HCEC 1CT (cell line): ENCODE data around the gene STX11.
"Not testable (repeated sequence)": the region's sequence is repeated elsewhere in the genome, so short reads cannot be mapped to it uniquely, and the experiment has no call there.

Experiments
- DNase-seq: peaks from one replicate; pipeline ENCODE4 v3.0.0-alpha.2; 2017

Gene STX11

GRCh38 chr6:144149894-144150709 is at the start of gene STX11:
TSS of gene STX11 (plus strand) at chr6:144150517. CDS start at chr6:144186628, 36,111 bp downstream.
- peak; percentile 49 for DNase-seq

DNA sequence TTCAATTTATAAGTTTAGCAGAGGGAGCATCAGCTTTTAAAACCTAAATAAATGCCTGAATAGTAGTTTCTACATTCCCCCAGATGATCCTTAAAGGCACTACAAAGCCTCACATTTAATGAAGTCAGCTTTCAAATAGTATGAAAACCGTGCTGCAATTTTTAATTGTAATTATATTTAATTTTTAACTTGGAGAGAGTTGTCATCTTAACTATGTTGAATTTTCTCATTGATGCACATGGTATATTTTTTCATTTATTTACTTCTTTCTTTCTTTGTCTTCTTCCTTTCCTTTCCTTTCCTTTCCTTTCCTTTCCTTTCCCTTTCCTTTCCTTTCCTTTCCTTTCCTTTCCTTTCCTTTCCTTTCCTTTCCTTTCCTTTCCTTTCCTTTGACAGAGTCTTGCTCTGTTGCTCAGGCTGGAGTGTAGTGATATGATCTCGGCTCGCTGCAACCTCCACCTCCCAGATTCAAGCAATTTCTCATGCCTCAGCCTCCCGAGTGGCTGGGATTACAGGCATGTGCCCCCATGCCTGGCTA is 47.2 kb upstream of the STX11 start:
- DNase-seq, result no peak

DNA sequence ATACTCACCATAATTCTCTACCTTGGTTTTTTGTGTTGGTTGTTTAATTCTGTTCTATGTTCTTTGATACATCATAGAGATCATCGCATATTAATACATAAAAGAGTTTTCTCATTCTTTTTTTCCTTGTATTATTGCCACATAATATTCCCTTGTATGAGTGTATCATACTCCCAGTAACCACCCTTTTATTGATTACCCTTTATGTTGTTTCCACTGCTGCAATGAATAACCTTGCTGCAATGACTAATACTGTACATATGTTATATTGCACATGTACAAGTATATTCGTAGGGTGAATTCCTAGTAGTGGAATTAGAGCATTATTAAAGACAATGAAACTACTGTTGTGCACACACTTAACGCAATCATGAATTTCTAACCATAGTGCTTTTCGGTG is 45.8 kb upstream of the STX11 start:
- no peak for DNase-seq

DNA sequence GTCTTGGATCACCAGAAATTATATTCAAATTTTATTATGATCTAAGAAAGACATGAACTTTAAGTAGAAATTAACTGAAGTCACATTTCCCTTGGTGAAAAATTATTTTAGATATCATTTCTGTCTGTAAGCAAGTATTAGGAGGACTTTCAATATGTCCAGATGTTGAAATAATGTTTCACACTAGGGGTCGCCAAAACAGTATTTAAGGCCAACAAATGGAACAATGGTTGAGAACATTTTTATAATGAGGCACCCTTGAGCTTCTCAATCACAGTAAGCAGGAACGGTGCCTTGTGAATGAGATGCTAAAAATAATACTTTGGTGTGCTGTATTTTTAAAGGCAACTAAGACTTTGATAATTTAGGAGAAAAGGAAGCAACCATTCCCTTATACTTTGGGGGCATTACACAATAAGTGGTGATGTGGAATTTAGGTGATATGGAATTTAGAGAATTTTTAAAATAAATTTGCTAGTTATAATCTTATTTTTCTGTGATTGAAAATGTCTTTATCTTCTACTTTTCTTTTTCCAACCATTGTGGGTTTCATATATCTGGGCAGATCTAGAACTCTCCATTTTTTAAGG is 45.3 kb upstream of the STX11 start:
- DNase-seq, result peak; percentile 73

- DNase-seq, result no peak
Measured at GRCh38 chr6:144106206-144106605, 44.1 kb upstream of the STX11 start.

DNA sequence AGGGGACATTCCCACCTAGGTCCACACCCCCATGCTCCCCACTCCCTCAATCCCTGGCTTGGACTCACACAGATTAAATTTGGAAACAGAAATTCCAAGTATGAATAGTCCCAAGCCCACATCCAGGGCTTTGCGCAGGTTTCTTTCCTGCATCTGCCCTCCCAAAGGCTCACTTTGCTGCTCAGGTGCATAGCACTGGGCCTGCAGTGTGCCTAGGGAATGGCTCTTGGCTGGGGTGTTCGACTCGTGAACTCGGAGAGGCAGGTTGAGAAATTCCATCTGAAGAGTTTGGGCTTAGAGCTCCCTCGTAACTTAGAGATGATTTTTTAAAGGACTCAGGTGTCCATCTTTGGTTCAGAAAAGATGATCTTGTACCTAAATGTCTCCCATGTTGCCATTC is 40.1 kb upstream of the STX11 start:
- no peak for DNase-seq

GRCh38 chr6:144113366-144113765 is 37.0 kb upstream of the STX11 start:
- no peak for DNase-seq

GRCh38 chr6:144115219-144115618 is 35.1 kb upstream of the STX11 start:
- no peak for DNase-seq

GRCh38 chr6:144119376-144119775 is 30.9 kb upstream of the STX11 start:
- no peak for DNase-seq

DNA sequence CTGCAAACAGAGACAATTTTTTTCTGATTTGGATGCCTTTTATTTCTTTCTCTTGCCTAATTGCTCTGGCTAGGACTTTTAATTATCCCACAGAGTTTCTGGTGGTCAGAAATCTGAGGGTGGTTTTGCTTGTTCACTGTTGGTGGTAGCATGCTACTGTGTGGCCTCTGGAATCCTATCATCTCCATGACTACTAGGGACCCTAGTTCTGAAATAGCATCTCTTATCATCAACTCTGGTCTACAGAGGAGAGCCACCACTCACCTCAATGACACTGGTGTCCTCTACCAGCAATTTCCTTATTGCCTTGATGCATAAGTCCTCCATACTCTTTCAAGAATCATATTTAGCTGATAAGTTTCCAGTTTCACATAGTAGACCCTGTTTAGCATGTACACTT is 27.5 kb upstream of the STX11 start:
- no peak for DNase-seq

DNA sequence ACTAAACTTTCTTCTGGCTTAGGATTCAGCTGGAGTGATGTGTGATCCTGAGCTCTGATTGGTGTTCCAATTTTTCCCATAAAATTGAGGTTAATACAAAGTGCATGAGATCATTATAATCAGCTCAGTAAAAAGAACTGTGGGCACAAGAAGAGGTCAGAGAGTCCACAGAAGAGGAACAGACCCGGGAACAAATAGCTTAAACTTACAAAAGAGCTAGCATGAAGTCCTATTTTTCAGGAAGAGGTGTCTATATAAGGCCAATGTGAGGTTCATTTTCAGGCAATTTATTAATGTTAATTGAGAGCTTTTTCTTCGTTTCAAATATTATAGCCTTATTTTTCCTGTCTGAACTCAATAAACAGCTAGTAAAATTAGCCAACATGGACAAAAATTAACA is 26.9 kb upstream of the STX11 start:
- no peak for DNase-seq

- no peak for DNase-seq
Measured at GRCh38 chr6:144123836-144124235, 26.5 kb upstream of the STX11 start.

- no peak for DNase-seq
Measured at GRCh38 chr6:144127097-144127496, 23.2 kb upstream of the STX11 start.

DNA sequence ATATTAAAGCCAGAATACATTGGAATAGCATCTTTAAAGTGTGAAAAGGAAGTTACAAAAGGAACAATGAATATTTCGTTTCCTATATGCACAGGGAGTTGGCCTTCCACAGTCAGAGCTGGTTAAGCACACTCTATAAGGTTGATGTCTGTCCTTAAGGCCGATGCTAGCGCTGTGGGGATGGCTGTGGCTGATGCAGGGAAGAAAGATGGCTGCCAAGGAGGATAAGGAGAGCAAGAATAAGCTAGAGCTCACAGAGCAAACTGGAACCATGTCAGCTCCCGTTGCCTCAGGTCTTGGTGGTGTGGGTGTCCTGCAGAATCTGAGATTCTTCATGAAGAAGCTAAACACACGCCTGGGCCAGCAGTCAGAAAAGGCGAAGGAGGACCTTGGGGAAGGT is 20.8 kb upstream of the STX11 start:
- no peak for DNase-seq

GRCh38 chr6:144131248-144131709 is 19.0 kb upstream of the STX11 start:
- DNase-seq, result peak; percentile 96

GRCh38 chr6:144132167-144132690 is 18.1 kb upstream of the STX11 start:
- not testable (repeated sequence) for DNase-seq

DNA sequence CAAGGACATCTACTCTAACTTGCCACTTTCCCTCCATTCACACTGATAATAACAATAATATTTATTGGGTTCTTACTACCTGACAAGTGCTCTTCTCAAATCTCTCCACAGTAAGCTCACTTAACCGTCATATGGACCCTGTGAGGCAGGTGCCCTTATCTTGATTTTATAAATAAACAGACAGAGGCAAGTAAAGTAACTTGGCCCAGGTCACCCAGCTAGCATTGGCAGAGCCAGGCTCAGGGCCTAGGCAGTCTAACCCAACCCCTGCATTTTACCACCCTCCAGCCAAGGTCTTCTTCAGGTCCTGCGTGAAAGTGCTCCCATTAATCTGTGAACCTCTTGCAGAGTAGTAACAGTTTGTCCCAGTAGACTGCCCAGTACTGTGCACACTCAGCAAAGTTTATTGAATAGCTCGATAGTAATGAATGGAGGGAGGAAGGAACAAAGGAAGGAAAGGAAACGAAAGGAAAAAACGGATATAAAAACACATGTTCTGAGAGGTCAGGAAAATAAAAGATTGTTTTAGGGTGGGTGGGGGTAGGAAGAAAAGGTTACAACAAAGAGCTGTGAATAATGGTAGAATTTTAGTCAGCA is 17.0 kb upstream of the STX11 start:
- DNase-seq, result no peak

DNA sequence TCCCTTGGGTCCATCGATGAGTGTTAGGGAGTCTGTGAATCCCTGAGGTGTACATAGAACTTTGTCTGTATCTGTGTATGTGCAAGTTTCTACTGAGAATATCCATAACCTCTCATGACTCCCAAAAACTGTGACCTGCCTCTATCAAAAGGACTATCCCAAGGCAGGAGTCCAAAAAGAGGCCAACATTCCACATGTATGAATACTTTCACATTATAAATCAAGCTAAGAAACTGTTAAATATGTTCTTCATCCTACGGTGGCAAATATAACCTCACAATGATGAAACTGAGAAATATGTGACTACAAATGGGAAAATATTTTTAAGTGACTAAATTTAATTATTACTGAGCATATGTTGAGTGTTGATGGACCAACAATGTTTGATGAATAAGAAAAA is 16.1 kb upstream of the STX11 start:
- DNase-seq, result peak; percentile 78

DNA sequence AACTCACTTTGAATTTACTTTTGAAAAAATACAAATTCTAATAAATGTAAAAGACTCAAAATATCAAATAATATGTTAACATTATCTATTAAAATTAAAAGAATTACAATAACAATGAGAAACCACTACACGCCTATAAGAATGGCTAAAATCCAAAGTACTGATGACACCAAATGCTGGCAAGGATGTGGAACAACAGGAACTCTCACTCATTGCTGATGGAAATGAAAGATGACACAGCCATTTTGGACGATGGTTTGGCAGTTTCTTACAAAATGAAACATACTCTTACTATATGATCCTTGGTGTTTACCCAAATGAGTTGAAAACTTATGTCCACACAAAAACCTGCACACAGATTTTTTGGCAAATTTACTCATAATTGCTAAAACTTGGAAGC is 15.6 kb upstream of the STX11 start:
- DNase-seq, result no peak

- DNase-seq, result no peak
Measured at GRCh38 chr6:144138542-144138941, 11.8 kb upstream of the STX11 start.

GRCh38 chr6:144139817-144140216 is 10.5 kb upstream of the STX11 start:
- no peak for DNase-seq

DNA sequence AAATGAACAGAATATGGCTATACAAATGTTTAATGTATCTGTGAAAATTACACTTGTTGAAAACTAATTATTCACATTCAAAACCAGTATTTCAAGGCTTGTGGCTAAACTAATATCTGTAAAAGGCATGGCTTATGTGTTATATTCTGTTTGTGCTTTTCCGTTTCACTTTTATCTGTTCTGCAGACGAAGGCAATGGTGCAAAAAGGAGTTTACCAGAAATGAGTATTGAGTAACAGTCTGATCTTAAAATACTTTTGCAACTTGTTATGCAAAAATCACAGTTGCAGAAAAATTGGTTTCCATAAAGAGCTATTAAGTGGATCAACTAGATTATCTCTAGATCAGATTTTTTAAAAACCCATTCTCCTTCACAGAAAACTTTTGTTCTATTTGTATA is 9.4 kb upstream of the STX11 start:
- no peak for DNase-seq

DNA sequence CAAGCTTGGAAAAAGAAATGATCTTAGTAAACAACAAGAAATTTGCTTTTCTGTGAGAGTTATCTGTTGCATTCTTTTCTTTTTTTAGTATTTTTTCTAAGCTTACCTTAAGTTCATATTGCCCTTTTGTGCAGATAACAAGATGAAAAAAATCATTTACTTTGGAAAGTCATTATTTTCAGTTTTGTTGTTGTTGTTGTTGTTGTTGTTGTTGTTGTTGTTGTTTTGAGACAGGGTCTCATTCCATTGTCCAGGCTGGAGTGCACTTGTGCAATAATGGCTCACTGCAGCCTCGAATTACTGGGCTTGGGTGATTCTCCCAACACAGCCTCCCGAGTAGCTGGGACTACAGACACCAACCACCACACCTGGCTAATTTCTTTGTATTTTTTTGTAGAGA is 8.8 kb upstream of the STX11 start:
- DNase-seq, result no peak

DNA sequence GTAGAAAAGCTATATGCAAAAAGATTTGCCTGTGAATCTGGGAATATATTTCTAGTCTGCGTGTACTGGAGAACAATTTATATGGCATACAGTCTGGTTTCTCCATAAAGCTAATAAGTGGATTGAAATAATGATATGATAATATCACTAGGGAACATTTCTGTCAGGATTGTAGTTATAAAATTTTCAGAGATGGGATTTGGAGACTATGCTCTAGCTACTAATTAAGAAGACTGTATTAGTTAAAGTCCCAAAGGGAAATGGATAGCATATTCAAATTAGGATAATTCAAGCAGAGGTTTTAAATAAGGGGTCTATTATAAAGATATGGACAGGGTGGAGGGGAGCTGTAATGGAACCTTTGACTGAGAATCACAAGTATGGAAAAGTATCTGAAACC is 7.2 kb upstream of the STX11 start:
- DNase-seq, result no peak
